HepG2 (cell line): ENCODE results near the gene SF3B6. TPM values are rescaled to one million over a fixed set of nuclear protein-coding genes. Genes with fewer than 3 reads are reported as not detected.

Experiments used
- ATAC-seq: fragments of 200-7000 bp; cut with Tn5 transposase; 3 replicates; pipeline ENCODE4 v1.9.1; 2020; ENCODE audit warnings: mild to moderate bottlenecking, moderate library complexity
- BruUV-seq: library from RNA; stranded (reverse); fragments of 400-500 nt; replicated peaks from 2 replicates; lab custom pipeline; 2021; lab: Mats Ljungman, UMichigan
- CTCF ChIA-PET: fragments of 300-600 bp; formaldehyde crosslinking; extraction: SDS; loops from one replicate; lab custom pipeline; 2021; ENCODE audit warnings: low total read pairs, inconsistent platforms, low intra/inter-chr PET ratio; lab: Yijun Ruan, JAX
- POLR2A ChIA-PET: fragments of 350-600 bp; sonication (Branson Sonifier 250); formaldehyde crosslinking; loops from one replicate; lab custom pipeline; 2020; ENCODE audit warnings: antibody characterized with exemption, inconsistent platforms; lab: Yijun Ruan, JAX
- DNase-seq: peaks from one replicate; pipeline ENCODE4 v3.0.0-alpha.2; 2015; ENCODE audit warnings: low spot score
- FAIRE-seq: peaks from 3 replicates; lab custom pipeline; 2011; peaks lifted over from hg19 to GRCh38; lab: Jason Lieb, UNC
- H2AFZ ChIP-seq: one replicate; pipeline ENCODE4 v1.6.1; 2011; ENCODE audit warnings: low read length, inconsistent platforms
- H3K27ac ChIP-seq: fragments of 300-600 bp; 3 replicates; pipeline ENCODE4 v1.8.0; 2011; ENCODE audit warnings: mixed run types, mild to moderate bottlenecking, mixed read lengths, low read length, inconsistent platforms; ENCODE audit not compliant: insufficient read depth; ENCODE audit errors: extremely low read length
- H3K27me3 ChIP-seq, 2 experiments: fragments of 200-600 bp in 1 of 2; 2 replicates in 1 of 2; 3 replicates in 1 of 2; pipeline versions ENCODE4 v1.6.0 to v1.8.0; 2011; ENCODE audit warnings: low read length in 2 of 2, mild to moderate bottlenecking in 2 of 2, moderate library complexity in 2 of 2, inconsistent platforms in 1 of 2; ENCODE audit not compliant: insufficient read depth in 2 of 2, control insufficient read depth in 1 of 2
- H3K36me3 ChIP-seq, 2 experiments: fragments of 200-600 bp in 1 of 2; replicated peaks in 1 of 2; 2 replicates in 1 of 2; 3 replicates in 1 of 2; pipeline versions ENCODE4 v1.5.1 to v1.8.0; 2011; ENCODE audit warnings: low read length in 2 of 2, inconsistent platforms in 1 of 2; ENCODE audit not compliant: insufficient read depth in 2 of 2, control insufficient read depth in 1 of 2
- H3K4me1 ChIP-seq: 2 replicates; pipeline ENCODE4 v1.5.1; 2012; ENCODE audit warnings: low read length, inconsistent platforms; ENCODE audit not compliant: insufficient read depth
- H3K4me2 ChIP-seq: 2 replicates; pipeline ENCODE4 v1.6.0; 2011; ENCODE audit warnings: low read depth, low read length, inconsistent platforms
- H3K4me3 ChIP-seq, 3 experiments: fragments of 200-600 bp in 1 of 3; sonication (generic), shearing (Covaris generic) in 1 of 3; replicated peaks in 1 of 3; 2 replicates each; pipeline ENCODE4 v1.5.1; 2011 to 2016; ENCODE audit warnings: low read length in 3 of 3, inconsistent platforms in 2 of 3, low read depth in 2 of 3, mild to moderate bottlenecking in 2 of 3, control low read depth in 1 of 3, mixed read lengths in 1 of 3; ENCODE audit not compliant: insufficient read depth in 1 of 3
- H3K79me2 ChIP-seq: one replicate; pipeline ENCODE4 v1.6.1; 2011; ENCODE audit warnings: low read length, inconsistent platforms; ENCODE audit not compliant: insufficient read depth
- H3K9ac ChIP-seq: 2 replicates; pipeline ENCODE4 v1.6.0; 2011; ENCODE audit warnings: mild to moderate bottlenecking, low read depth, low read length, inconsistent platforms; ENCODE audit not compliant: insufficient read depth
- H3K9me3 ChIP-seq: 2 replicates; pipeline ENCODE4 v1.5.1; 2012; ENCODE audit warnings: mild to moderate bottlenecking, low read length
- H4K20me1 ChIP-seq: 2 replicates; pipeline ENCODE4 v1.6.0; 2011; ENCODE audit warnings: inconsistent platforms, mild to moderate bottlenecking, low read length, moderate library complexity; ENCODE audit not compliant: insufficient read depth
- ATF7 ChIP-seq, 2 experiments: fragments of 450-650 bp in 1 of 2; sonication (generic) in 1 of 2; formaldehyde crosslinking in 1 of 2; IDR thresholded peaks; 2 replicates each; pipeline versions ENCODE4 v1.4.0 to v1.6.1; 2016 to 2020; ENCODE audit warnings: antibody characterized with exemption in 1 of 2, mild to moderate bottlenecking in 1 of 2, missing genetic modification reagents in 1 of 2
- FOXO1 ChIP-seq: sonication (generic); formaldehyde crosslinking; IDR thresholded peaks from 2 replicates; pipeline ENCODE4 v1.4.0; 2020; ENCODE audit warnings: missing genetic modification reagents
- GTF2F1 ChIP-seq: fragments of 150-350 bp; IDR thresholded peaks from 2 replicates; pipeline ENCODE4 v1.6.1; 2014; ENCODE audit warnings: low read length
- IRF2 ChIP-seq: IDR thresholded peaks from 2 replicates; pipeline ENCODE4 v1.6.1; 2018; ENCODE audit warnings: missing genetic modification reagents, missing compliant biosample characterization
- MLLT10 ChIP-seq: sonication (generic); formaldehyde crosslinking; IDR thresholded peaks from 2 replicates; pipeline ENCODE4 v1.4.0; 2020; ENCODE audit warnings: missing genetic modification reagents
- NCOA2 ChIP-seq: sonication (generic); formaldehyde crosslinking; IDR thresholded peaks from 2 replicates; pipeline ENCODE4 v1.8.0; 2022; ENCODE audit warnings: inconsistent platforms
- SOX6 ChIP-seq, 2 experiments: fragments of 450-650 bp in 1 of 2; sonication (generic) in 1 of 2; formaldehyde crosslinking in 1 of 2; IDR thresholded peaks; 2 replicates each; pipeline versions ENCODE4 v1.4.0 to v1.6.1; 2017 to 2020; ENCODE audit warnings: antibody characterized with exemption in 1 of 2, mild to moderate bottlenecking in 1 of 2, missing genetic modification reagents in 1 of 2
- THYN1 ChIP-seq: sonication (generic); formaldehyde crosslinking; IDR thresholded peaks from 2 replicates; pipeline ENCODE4 v1.8.1; 2023; ENCODE audit warnings: low read depth, mild to moderate bottlenecking, moderate library complexity, missing genetic modification reagents, borderline replicate concordance
- ZFP82 ChIP-seq: sonication (generic); formaldehyde crosslinking; IDR thresholded peaks from 2 replicates; pipeline ENCODE4 v1.5.1; 2020; ENCODE audit warnings: mild to moderate bottlenecking, missing genetic modification reagents, borderline replicate concordance
- ZFY ChIP-seq: sonication (generic); formaldehyde crosslinking; IDR thresholded peaks from 2 replicates; pipeline ENCODE4 v1.4.0; 2020; ENCODE audit warnings: missing genetic modification reagents
- ZNF24 ChIP-seq: fragments of 450-650 bp; IDR thresholded peaks from 2 replicates; pipeline ENCODE4 v1.6.1; 2017; ENCODE audit warnings: antibody characterized with exemption, mild to moderate bottlenecking
- ZNF333 ChIP-seq: sonication (generic); formaldehyde crosslinking; IDR thresholded peaks from 2 replicates; pipeline ENCODE4 v1.4.0; 2020; ENCODE audit warnings: mild to moderate bottlenecking, missing genetic modification reagents, borderline replicate concordance
- WGBS: methylation state at CpG from one replicate; pipeline ENCODE4 v1.1.6; 2017; ENCODE audit warnings: low lambda C conversion rate; 5-methylcytosine and 5-hydroxymethylcytosine counted together
- in situ Hi-C: cut with HindIII; loops from 2 replicates; pipeline ENCODE4 v1.10.0; 2017; ENCODE audit warnings: low pct_unique_long_range_greater_than_20kb; ENCODE audit not compliant: extremely low pct_ligation_motif_present
- intact Hi-C: fragments of 100-400 bp; cut with micrococcal nuclease; formaldehyde crosslinking; loops from one replicate; pipeline ENCODE4 v1.10.0; 2022; ENCODE audit not compliant: unreplicated experiment
- polyA plus RNA-seq, 8 experiments: library from polyadenylated mRNA; depleted of rRNA in 3 of 8; stranded (reverse) in 7 of 8; unstranded in 1 of 8; fragments of >200 nt; fragmentation: Illumina TruSeq in 4 of 8; extraction: Trizol in 4 of 8; gene quantifications; 2 replicates each; pipeline versions ENCODE4 v1.2.1 to v1.2.3, GENCODE V29; 2011 to 2016; ENCODE audit warnings: low read depth in 4 of 8, missing spikeins in 1 of 8, mixed read lengths in 1 of 8; ENCODE audit not compliant: insufficient read depth in 1 of 8
- total RNA-seq, 5 experiments: library from RNA; depleted of rRNA; stranded (reverse); fragments of >200 nt; fragmentation: Illumina TruSeq; extraction: Trizol; gene quantifications; 2 replicates each; pipeline ENCODE4 v1.2.3, GENCODE V29; 2016; ENCODE audit warnings: low read depth in 1 of 5
- TF ChIP-seq, protein P1 (sequence below): sonication (generic); formaldehyde crosslinking; IDR thresholded peaks from 2 replicates; pipeline ENCODE4 v1.5.0; 2020; ENCODE audit warnings: mild to moderate bottlenecking, missing genetic modification reagents
- TF ChIP-seq, protein P2 (sequence below): sonication (generic); formaldehyde crosslinking; IDR thresholded peaks from 2 replicates; pipeline ENCODE4 v1.5.1; 2020; ENCODE audit warnings: mild to moderate bottlenecking, missing genetic modification reagents, borderline replicate concordance
- TF ChIP-seq, protein P3 (sequence below): sonication (generic); formaldehyde crosslinking; IDR thresholded peaks from 2 replicates; pipeline ENCODE4 v1.5.0; 2020; ENCODE audit warnings: missing genetic modification reagents
- TF ChIP-seq, protein P4 (sequence below): sonication (generic); formaldehyde crosslinking; conservative IDR thresholded peaks from 2 replicates; pipeline ENCODE4 v1.8.0; 2022; ENCODE audit warnings: missing genetic modification reagents

SF3B6 gene
- total and polyA plus RNA-seq, 2 of the 13 experiments (the other 11 are each of a cell fraction or from before 2014, with no cell fraction given), result 177 to 182 TPM

DNA sequence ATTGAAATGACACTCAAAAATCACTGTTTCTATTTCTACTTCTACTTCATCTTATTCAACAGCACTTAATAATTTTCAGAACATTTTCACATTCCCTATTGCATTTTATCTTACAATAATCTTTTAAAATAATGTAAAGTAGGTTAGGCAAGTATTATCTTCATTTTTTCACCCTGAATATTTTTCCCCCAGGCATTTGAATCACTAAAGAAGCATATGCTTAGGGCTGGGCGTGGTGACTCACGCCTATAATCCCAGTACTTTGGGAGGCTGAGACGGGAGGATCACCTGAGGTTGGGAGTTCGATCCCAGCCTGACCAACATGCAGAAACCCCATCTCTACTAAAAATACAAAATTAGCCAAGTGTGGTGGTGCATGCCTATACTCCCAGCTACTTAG, 35.6 kb downstream of the SF3B6 start (continued):
- TF ChIP-seq ATF7 (IDR thresholded peaks at IDR 0.05) (no peak), ATF7 (CRISPR knock-in tag; IDR thresholded peaks at IDR 0.05) (no peak), FOXO1 (CRISPR knock-in tag) (no peak), ZFY (CRISPR knock-in tag) (no peak), ZNF333 (CRISPR knock-in tag) (no peak)
- TF ChIP-seq, protein P1, sequence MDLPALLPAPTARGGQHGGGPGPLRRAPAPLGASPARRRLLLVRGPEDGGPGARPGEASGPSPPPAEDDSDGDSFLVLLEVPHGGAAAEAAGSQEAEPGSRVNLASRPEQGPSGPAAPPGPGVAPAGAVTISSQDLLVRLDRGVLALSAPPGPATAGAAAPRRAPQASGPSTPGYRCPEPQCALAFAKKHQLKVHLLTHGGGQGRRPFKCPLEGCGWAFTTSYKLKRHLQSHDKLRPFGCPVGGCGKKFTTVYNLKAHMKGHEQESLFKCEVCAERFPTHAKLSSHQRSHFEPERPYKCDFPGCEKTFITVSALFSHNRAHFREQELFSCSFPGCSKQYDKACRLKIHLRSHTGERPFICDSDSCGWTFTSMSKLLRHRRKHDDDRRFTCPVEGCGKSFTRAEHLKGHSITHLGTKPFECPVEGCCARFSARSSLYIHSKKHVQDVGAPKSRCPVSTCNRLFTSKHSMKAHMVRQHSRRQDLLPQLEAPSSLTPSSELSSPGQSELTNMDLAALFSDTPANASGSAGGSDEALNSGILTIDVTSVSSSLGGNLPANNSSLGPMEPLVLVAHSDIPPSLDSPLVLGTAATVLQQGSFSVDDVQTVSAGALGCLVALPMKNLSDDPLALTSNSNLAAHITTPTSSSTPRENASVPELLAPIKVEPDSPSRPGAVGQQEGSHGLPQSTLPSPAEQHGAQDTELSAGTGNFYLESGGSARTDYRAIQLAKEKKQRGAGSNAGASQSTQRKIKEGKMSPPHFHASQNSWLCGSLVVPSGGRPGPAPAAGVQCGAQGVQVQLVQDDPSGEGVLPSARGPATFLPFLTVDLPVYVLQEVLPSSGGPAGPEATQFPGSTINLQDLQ (CRISPR knock-in tag), result no peak
- TF ChIP-seq, protein P2, sequence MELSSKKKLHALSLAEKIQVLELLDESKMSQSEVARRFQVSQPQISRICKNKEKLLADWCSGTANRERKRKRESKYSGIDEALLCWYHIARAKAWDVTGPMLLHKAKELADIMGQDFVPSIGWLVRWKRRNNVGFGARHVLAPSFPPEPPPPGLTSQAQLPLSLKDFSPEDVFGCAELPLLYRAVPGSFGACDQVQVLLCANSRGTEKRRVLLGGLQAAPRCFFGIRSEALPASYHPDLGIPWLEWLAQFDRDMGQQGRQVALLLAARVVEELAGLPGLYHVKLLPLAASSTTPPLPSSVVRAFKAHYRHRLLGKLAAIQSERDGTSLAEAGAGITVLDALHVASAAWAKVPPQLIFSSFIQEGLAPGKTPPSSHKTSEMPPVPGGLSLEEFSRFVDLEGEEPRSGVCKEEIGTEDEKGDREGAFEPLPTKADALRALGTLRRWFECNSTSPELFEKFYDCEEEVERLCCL, result no peak

GRCh38 chr2:24038786-24039499, 37.2 kb downstream of the SF3B6 start:
- WGBS, result 98% methylated on average over 9 of the region's 9 CpGs
- Histone ChIP-seq H3K27me3 (no peaks in the 10 kb centered on the region), H3K4me3 (no peak overlapping the region), H4K20me1 (no peaks in the 10 kb centered on the region), H3K9me3 (no peaks in the 10 kb centered on the region), H3K27ac (no peak overlapping the region), H3K4me2 (no peak overlapping the region), H3K4me1 (no peaks in the 10 kb centered on the region; the same call in 1 of the 2 replicates), H3K79me2 (peaks cover 14% of the 10 kb centered on the region), H3K9ac (no peak overlapping the region), H3K36me3 (peaks cover 13 to 33% of the 10 kb centered on the region in 2 experiments), H2AFZ (no peak overlapping the region)
- no peak for DNase-seq
- in situ Hi-C loops, result no loop called here
- no peak; the same call in 2 of the 3 replicates for ATAC-seq
- CTCF ChIA-PET, result no interaction called here
- BruUV-seq, result no TSS peak
- no peak for FAIRE-seq
- intact Hi-C loops, result no loop called here
- POLR2A ChIA-PET, result interaction anchor here (0.9 kb wide), 1 partner anchor 30 kb away, joined by 3 read pairs; no protein-coding TSS in a partner anchor
- TF ChIP-seq, protein P3, sequence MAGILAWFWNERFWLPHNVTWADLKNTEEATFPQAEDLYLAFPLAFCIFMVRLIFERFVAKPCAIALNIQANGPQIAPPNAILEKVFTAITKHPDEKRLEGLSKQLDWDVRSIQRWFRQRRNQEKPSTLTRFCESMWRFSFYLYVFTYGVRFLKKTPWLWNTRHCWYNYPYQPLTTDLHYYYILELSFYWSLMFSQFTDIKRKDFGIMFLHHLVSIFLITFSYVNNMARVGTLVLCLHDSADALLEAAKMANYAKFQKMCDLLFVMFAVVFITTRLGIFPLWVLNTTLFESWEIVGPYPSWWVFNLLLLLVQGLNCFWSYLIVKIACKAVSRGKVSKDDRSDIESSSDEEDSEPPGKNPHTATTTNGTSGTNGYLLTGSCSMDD, result no peak
- TF ChIP-seq IRF2 (no peak), GTF2F1 (no peak), MLLT10 (no peak), ZFP82 (CRISPR knock-in tag) (no peak), THYN1 (no peak), SOX6 (IDR thresholded peaks at IDR 0.05) (no peak), SOX6 (CRISPR knock-in tag; IDR thresholded peaks at IDR 0.05) (no peak), ZNF24 (no peak), NCOA2 (CRISPR knock-in tag) (no peak)
- TF ChIP-seq, protein P4, sequence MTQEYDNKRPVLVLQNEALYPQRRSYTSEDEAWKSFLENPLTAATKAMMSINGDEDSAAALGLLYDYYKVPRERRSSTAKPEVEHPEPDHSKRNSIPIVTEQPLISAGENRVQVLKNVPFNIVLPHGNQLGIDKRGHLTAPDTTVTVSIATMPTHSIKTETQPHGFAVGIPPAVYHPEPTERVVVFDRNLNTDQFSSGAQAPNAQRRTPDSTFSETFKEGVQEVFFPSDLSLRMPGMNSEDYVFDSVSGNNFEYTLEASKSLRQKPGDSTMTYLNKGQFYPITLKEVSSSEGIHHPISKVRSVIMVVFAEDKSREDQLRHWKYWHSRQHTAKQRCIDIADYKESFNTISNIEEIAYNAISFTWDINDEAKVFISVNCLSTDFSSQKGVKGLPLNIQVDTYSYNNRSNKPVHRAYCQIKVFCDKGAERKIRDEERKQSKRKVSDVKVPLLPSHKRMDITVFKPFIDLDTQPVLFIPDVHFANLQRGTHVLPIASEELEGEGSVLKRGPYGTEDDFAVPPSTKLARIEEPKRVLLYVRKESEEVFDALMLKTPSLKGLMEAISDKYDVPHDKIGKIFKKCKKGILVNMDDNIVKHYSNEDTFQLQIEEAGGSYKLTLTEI, result no peak
